ENCODE results near the gene EIF3I.

DNA sequence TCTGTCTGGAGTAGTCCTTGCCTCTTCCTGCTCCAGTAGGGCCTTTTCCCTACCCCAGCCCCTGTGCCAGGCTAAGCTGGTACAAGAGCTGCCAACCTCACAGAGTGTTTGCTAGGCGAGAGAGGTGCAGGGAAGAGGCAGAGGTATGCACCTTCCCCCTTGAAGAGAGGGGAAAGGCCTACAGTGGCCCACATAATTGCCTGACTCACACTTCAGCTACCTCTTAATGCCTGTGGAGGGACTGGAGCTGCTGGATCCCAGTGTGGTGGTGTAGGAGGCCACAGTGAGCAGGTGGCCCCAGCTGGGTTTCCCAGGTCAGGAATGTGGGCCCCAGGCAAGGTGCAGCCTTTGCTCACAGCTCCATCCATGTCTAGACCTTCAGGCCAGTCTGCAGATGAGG, 25.1 kb upstream of the EIF3I start:
- TF ChIP-seq, protein P1, sequence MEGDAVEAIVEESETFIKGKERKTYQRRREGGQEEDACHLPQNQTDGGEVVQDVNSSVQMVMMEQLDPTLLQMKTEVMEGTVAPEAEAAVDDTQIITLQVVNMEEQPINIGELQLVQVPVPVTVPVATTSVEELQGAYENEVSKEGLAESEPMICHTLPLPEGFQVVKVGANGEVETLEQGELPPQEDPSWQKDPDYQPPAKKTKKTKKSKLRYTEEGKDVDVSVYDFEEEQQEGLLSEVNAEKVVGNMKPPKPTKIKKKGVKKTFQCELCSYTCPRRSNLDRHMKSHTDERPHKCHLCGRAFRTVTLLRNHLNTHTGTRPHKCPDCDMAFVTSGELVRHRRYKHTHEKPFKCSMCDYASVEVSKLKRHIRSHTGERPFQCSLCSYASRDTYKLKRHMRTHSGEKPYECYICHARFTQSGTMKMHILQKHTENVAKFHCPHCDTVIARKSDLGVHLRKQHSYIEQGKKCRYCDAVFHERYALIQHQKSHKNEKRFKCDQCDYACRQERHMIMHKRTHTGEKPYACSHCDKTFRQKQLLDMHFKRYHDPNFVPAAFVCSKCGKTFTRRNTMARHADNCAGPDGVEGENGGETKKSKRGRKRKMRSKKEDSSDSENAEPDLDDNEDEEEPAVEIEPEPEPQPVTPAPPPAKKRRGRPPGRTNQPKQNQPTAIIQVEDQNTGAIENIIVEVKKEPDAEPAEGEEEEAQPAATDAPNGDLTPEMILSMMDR (IDR thresholded peaks at IDR 0.05) = no peak
- no peak for TF ChIP-seq POLR2AphosphoS5 (IDR thresholded peaks at IDR 0.05; ENCODE audit: low read depth, low read length)
- no peak for TF ChIP-seq SIN3A (IDR thresholded peaks at IDR 0.05; ENCODE audit: borderline replicate concordance, insufficient read depth, low read depth, low read length)
- TF ChIP-seq TCF7L2 (IDR thresholded peaks at IDR 0.05; ENCODE audit: low read depth, low read length) = no peak
- TF ChIP-seq, protein P2, sequence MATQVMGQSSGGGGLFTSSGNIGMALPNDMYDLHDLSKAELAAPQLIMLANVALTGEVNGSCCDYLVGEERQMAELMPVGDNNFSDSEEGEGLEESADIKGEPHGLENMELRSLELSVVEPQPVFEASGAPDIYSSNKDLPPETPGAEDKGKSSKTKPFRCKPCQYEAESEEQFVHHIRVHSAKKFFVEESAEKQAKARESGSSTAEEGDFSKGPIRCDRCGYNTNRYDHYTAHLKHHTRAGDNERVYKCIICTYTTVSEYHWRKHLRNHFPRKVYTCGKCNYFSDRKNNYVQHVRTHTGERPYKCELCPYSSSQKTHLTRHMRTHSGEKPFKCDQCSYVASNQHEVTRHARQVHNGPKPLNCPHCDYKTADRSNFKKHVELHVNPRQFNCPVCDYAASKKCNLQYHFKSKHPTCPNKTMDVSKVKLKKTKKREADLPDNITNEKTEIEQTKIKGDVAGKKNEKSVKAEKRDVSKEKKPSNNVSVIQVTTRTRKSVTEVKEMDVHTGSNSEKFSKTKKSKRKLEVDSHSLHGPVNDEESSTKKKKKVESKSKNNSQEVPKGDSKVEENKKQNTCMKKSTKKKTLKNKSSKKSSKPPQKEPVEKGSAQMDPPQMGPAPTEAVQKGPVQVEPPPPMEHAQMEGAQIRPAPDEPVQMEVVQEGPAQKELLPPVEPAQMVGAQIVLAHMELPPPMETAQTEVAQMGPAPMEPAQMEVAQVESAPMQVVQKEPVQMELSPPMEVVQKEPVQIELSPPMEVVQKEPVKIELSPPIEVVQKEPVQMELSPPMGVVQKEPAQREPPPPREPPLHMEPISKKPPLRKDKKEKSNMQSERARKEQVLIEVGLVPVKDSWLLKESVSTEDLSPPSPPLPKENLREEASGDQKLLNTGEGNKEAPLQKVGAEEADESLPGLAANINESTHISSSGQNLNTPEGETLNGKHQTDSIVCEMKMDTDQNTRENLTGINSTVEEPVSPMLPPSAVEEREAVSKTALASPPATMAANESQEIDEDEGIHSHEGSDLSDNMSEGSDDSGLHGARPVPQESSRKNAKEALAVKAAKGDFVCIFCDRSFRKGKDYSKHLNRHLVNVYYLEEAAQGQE (IDR thresholded peaks at IDR 0.05; ENCODE audit: insufficient read depth in 1 of 2, low read depth in 2 of 2, low read length in 1 of 2) = no peak
